ENCODE results near the gene TSPAN4.

Gene TSPAN4

DNA sequence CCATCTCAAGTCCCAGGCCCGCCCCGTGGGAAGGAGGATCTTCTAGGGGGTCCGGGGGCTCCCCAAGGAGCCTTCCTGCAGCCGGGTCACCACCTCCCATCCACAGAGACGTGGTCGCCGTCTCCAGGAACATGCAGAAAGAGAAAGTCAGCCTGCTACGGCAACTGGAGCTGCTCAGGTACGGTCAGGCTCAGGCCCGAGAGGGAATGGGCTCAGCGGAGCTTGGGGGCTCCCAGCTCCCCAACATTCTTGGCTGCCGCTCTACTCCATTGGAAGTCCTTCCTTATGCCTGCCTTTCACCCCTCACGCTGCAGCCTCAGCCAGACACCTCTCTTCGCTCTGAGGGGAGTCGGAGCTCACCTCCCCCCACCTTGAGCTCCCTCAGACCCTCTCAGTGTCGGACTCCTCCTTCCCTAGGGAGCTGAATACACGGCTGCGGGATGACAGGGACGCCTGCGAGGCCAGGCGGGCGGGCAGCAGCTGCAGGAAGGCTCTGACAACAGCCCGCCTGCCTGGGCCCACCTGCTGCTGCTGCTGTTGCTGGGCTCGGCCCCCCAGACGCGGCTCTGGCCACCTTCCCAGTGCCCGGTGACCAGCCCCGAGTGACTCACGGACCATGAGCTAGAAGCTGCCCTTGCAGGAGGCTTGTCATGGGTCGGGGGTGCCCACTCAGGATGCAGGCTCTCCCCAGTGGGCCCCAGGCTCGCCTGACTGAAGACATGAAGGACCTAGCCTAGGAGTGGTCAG lies 11.4 kb upstream of the TSPAN4 start:
- no peak for DNase-seq (ENCODE audit: extremely low spot score)
- POLR2A ChIA-PET = interaction anchor here (6.2 kb wide), 1 partner anchor 12 kb away, joined by 35 read pairs; the partner anchor contains the start of gene PNPLA2
- CTCF ChIA-PET = interaction anchor here (1.1 to 2.8 kb wide), 4 partner anchors 12 to 104 kb away, joined by 3 to 8 read pairs (median 3); partner anchors contain the start of gene TSPAN4
- TF ChIP-seq, protein P1, sequence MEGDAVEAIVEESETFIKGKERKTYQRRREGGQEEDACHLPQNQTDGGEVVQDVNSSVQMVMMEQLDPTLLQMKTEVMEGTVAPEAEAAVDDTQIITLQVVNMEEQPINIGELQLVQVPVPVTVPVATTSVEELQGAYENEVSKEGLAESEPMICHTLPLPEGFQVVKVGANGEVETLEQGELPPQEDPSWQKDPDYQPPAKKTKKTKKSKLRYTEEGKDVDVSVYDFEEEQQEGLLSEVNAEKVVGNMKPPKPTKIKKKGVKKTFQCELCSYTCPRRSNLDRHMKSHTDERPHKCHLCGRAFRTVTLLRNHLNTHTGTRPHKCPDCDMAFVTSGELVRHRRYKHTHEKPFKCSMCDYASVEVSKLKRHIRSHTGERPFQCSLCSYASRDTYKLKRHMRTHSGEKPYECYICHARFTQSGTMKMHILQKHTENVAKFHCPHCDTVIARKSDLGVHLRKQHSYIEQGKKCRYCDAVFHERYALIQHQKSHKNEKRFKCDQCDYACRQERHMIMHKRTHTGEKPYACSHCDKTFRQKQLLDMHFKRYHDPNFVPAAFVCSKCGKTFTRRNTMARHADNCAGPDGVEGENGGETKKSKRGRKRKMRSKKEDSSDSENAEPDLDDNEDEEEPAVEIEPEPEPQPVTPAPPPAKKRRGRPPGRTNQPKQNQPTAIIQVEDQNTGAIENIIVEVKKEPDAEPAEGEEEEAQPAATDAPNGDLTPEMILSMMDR (IDR thresholded peaks at IDR 0.05; ENCODE audit: control extremely low read depth, extremely low read depth, low read depth, missing control alignments) = no peak

DNA sequence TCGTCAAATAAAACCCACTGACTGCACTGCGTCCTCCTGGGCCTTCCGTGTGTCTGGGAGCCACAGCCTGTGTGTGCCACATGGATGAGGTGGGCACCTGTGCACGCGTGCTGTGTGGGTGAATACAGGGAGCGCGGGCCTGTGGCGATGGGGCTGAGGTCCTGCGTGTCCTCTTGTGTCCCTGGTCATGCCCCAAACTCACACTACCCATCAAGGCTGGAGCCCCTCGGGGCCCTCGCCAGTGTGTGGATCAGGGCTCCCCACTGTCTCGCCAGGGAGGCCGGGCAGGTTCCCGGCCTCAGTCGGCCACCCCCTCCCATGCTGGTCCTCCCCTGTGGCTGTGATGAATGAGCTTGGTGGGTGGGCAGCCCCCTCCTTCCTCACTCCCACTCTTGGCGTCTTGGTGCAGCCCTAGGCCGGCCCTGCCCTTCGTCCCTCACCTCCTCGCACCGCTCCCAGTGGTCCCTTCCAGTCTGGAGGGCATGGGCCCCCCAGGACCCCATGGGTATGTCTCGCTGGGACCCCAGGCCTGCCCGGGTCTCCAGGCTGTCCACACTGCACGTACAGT lies 10.6 kb upstream of the TSPAN4 start:
- DNase-seq (ENCODE audit: extremely low spot score) = no peak
- ChIA-PET CTCF (interaction anchor here (1.2 to 2.8 kb wide), 4 partner anchors 13 to 105 kb away, joined by 3 to 8 read pairs (median 3); partner anchors contain the start of gene PNPLA2), POLR2A (interaction anchor here (1.2 to 6.2 kb wide), 3 partner anchors 10 to 12 kb away, joined by 5 to 35 read pairs (median 7); partner anchors contain the start of genes PNPLA2, POLR2L and TSPAN4)
- TF ChIP-seq, protein P1 (IDR thresholded peaks at IDR 0.05; ENCODE audit: control extremely low read depth, extremely low read depth, low read depth, missing control alignments) = no peak

DNA sequence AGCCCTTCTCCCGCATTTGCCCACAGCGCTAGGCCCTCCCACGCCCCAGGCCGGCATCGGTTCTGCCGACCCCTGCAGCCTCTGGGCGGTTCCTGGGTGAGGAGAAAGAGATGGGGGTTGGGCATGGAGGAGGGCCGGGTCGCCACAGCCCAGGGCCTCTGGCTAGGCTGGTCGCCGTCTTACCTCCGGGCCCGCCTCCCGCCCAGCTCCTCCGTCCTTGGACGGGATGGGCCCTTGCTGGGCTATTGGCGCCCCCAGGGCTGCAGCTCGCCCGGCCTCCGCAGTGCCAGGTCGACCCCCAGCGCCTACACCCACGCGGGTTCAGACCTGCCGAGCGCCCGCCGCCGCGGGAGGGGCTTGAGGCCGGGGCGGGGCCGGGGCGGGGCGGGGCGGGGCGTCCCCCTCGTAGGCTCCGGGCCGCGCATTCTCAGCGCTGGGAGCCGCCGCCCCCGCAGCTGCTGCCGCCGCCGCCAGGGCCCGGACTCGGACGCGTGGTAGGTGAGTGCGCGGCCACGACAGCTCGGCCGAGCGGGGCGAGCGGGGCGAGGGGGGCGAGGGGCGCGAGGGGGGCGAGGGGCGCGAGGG lies 10.0 kb upstream of the TSPAN4 start, which contains the start of gene CD151:
CD151 (plus strand) TSS at position 424 of the 585 bp plus-strand sequence. CDS start 3,118 bp downstream, outside the sequence.
- ChIA-PET CTCF (interaction anchor here (1.1 to 1.4 kb wide), 3 partner anchors 14 to 218 kb away, joined by 3 read pairs; partner anchors contain the start of gene PNPLA2), POLR2A (interaction anchor here (0.6 to 6.2 kb wide), 5 partner anchors 9 to 219 kb away, joined by 4 to 35 read pairs (median 5); partner anchors contain the start of genes PNPLA2, POLR2L and TSPAN4)
- TF ChIP-seq, protein P1 (IDR thresholded peaks at IDR 0.05; ENCODE audit: control extremely low read depth, extremely low read depth, low read depth, missing control alignments) = no peak
- peak; percentile 85 for DNase-seq (ENCODE audit: extremely low spot score)

DNA sequence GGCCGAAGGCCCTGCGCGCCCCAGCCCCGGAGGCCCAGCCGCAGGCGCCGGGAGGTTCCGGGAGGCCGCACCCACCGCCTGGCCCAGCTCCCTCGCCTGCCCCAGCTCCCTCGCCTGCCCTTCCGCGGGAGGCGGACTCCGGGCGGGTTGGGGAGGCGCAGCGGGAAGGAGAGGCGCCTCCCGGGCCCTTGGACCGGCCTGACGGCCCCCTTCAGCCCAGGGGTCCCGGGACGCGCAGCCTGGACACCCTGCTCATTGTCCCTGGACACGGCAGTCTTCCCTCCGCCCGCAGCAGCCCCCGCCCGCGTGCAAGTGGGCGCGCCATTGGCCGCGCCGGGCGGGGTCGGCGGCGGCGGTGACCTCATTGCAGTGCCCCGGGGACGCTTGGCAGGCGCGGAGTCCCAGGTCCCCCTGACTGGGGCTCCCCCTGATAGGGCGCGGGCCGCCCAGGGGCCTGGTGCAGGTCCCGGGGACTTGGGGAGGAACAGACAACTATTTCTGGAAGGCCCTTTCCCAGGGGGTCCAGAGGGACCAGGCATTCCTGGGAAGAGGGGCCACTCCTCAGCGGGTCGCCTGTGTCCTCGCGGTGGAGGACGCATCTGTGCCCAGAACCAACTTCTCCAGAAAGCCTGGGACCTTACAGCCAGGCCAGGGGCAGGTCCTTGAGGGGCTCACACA lies 9.4 kb upstream of the TSPAN4 start:
- DNase-seq (ENCODE audit: extremely low spot score) = peak; percentile 67
- CTCF ChIA-PET = interaction anchor here (1.1 to 1.9 kb wide), 4 partner anchors 14 to 218 kb away, joined by 3 to 8 read pairs (median 3); partner anchors contain the start of gene PNPLA2
- POLR2A ChIA-PET = interaction anchor here (0.6 to 6.2 kb wide), 5 partner anchors 9 to 220 kb away, joined by 4 to 35 read pairs (median 5); partner anchors contain the start of genes PNPLA2, POLR2L and TSPAN4
- TF ChIP-seq, protein P1 (IDR thresholded peaks at IDR 0.05; ENCODE audit: control extremely low read depth, extremely low read depth, low read depth, missing control alignments) = no peak

DNA sequence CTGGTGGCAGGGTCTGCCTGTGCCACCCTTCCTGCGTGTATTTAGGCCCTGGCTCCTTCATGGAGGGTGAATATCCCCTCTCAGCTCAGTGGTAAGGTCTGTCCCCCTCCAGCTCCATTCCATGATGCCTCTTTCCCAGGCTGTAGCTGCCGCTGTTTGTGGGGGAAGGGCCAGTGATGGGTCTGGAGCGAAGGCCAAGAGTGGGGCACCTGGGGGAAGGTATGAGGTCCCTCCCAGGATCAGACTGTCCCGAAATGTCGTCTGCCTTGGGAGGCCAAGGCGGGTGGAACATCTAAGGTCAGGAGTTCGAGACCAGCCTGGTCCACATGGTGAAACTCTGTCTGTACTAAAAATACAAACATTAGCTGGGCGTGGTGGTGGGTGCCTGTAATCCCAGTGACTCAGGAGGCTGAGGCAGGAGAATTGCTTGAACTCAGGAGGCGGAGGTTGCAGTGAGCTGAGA lies 8.8 kb upstream of the TSPAN4 start:
- DNase-seq (ENCODE audit: extremely low spot score) = no peak
- TF ChIP-seq, protein P1 (IDR thresholded peaks at IDR 0.05; ENCODE audit: control extremely low read depth, extremely low read depth, low read depth, missing control alignments) = no peak
- POLR2A ChIA-PET = interaction anchor here (0.6 to 6.2 kb wide), 3 partner anchors 8 to 175 kb away, joined by 5 to 35 read pairs (median 7); partner anchors contain the start of genes PNPLA2 and POLR2L
- CTCF ChIA-PET = interaction anchor here (1.4 to 1.9 kb wide), 2 partner anchors 14 to 138 kb away, joined by 3 to 8 read pairs; no protein-coding TSS in a partner anchor

Measured in GM10248 (cell line).